ENCODE measurements around the gene ULK2.
"Not testable (repeated sequence)": the region's sequence is repeated elsewhere in the genome, so short reads cannot be mapped to it uniquely, and the experiment has no call there.

ULK2 gene

DNA sequence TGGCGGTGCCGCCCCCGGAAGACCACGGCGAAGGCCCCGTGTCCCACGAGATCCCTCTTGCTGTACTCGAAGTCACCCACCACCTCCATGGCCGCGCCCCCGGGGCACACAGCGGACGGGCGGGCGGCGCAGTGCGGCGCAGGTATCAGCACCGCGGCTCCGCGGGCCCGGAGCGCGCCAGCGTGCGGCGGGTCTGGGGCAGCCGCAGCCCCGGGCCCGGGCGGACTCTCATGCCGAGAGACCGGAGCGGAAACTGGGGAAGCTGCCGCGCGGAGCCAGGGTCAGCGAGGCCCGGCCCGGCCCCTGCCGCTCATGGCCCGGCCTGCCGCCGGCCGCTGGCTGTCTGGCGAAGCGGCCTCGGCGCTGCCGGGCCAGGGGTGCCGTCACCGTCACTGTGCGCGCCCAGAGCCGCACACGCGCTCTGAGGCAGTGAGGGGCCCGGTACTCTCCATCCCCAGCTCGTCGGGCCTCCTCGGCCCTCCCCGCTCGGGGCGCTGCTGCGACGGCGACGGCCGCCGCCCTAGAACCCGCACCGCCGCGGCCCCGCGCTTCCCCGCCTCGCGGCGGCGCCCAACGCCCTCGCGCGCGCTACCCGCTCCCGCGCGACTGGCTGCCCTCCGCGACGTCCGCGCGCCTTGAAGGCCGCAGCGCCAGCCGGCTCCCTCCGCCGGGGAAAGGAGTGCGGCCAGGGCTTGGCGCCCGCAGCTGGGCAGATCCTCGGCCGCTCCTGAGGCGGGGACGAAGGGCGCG lies at the start of gene ULK2:
Gene ULK2, minus strand, starts transcription at position 608 of the 750 bp plus-strand sequence. Its CDS starts 519 bp downstream, at position 89.
- peak in 1 of 2 donors; percentile 33 for DNase-seq (ENCODE audit: low read depth in 1 of 2, low spot score in 1 of 2)

DNA sequence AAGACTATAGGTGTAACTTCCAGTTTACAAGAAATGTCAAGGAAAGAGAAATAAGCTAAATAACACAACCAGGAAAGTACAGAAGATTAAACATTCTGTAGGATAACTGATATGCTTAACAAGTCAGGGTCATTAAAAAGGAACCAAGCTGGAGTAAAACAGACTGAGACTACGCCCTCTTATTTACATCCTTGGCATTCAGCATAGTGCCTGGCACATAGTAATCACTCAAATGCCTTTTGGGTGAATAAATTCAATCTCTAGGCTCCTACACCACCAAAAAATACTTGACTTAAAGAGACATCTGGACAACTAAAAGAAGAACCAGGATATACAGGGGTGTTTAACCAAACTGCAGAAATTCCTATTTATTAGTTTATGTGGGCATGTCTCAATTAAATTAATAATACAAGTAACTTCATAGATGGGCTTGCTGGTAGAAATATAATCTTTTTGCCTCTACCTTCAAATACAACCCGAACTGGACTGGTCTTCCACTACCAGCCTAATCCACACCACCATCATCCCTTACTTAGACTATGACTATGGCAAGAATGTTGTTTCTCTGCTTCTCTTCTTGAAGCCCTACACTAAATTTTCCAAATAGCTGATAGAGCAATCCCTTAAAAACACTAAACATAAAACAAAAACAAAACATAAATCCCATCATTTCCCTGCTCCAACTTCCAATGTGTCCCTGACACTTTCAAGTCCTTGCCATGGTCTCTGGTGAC lies 47.7 kb upstream of the ULK2 start:
- DNase-seq (ENCODE audit: low read depth in 1 of 2, low spot score in 1 of 2): no peak

DNA sequence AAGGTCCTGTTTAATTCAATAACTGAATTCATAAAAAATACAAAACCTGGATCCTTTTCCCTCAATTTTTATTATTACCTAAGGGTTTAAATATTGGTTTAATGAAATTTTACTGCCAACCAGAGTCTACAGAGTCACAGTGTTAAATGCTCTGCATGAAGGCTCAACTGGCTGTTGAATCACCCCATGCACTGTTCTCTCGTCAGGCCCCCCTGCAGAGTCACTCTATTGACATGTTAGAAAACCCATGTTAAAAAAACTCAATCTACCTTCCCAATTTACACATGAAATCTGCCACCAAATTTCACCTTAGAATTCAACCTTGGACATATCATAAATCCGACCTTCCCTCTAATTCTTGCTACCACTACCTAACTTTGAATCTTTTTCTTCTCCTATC lies 43.3 kb upstream of the ULK2 start:
- DNase-seq (ENCODE audit: low read depth in 1 of 2, low spot score in 1 of 2): no peak

DNA sequence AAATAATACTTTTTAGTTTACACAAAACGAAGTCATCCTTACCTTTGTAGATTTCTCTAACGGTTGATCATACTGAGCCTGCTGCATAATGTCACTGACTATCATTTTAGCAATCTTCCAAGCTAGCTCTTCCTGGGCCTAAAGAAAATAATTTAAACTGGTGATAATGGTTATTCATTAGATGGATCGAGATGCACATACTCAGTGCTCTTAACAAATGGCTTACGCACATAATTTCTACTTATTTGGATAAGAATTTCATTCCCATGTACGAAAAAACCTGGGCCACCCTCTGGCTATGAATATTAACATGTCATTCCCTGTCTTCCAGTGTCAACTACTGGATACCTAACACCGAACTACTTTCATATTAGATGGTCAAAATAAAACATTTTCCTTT lies 41.4 kb upstream of the ULK2 start:
- no peak for DNase-seq (ENCODE audit: low read depth in 1 of 2, low spot score in 1 of 2)

DNA sequence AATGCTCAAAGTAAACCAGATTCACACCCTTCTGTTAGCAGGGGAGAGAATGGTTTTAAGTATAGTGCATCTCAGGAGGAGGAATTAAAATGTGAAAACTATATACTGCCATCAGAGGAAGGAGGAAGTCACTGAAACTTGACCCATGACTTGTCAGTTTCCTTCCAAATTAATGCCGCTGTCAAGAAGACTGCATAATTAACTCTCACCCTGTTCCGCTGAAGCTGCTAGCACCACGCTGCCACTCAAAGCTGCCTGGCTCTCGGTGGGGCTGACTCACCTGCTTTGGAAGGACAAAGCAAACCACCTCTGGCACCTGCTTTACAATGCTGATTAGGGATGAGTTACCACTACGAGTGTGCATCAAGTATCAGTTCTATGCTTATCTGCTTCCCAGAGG lies 37.8 kb upstream of the ULK2 start:
- DNase-seq (ENCODE audit: low read depth in 1 of 2, low spot score in 1 of 2): no peak

DNA sequence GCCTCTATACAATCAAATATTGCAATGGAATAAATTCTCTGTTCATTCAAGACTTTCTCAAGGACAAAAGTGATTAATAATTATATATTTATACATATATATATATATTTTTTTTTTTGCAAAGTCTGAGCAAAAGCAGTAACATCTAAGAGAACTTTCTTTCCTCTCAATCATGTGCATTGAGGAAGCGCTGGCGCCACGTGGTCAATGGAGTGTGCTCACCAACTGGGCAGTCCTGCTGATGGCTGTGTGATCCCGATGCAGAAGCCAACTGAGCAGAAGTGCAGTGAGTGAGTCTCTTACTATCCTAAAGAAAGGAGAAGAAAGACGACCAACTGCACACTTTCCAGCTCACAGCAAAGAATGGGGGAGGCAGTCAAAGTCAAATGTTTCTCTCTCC lies 37.2 kb upstream of the ULK2 start:
- DNase-seq (ENCODE audit: low read depth in 1 of 2, low spot score in 1 of 2): no peak

DNA sequence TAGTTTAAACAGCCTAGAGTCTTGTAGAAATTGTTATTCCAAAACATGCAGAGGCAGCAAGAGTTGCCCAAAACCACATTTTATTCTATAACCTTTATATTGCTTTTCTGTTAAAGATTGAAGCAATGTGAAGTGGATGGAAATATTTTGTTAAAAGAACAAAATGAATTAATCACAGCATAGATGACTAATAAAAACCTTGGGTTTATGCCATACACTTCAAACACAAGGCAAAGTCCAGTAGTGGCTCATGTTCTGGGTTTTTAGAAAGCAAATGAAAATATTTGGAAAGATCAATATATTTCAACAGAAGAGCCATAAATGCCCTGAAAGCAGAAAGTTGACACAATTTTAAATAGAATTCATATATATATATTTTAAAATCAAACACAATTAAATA lies 36.7 kb upstream of the ULK2 start:
- DNase-seq (ENCODE audit: low read depth in 1 of 2, low spot score in 1 of 2): no peak

DNA sequence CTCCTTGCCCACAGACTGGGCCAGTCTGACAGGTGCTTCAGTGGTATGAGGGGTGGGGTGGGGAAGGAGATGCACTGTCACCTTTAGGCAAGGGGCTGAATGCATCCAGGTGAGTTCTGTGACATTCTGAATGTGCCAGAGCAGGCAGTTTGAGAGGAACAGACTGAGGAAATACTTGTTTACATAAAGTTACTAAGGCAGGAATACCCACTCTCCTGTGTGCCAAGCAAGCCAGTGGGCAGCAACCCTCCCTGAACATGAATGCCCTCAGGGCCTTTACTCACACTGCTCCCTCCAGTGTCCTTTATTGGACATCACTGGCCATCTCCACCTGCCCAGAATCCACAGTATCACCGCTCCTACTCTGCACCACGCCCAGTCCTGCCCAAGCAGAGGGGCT lies 33.1 kb upstream of the ULK2 start:
- DNase-seq (ENCODE audit: low read depth in 1 of 2, low spot score in 1 of 2): no peak

DNA sequence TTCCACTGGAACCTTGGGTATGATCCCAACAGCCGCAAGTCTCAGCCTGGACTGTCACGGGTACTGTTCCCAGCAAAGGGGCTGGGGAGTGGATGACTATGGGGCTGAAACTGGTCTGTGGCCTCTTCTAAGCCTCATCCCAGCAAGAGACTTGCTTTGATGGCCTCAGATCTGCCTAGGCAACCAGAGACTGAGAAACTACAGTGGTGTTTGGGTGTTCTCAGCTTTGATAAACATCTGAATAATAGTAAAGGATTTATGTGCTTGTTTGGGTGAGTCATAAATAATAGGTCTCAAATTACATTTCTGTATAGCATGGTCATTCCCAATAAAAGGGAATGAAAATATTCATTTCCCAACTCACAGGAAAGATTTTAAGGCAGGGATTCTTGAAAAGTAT lies 30.2 kb upstream of the ULK2 start:
- no peak for DNase-seq (ENCODE audit: low read depth in 1 of 2, low spot score in 1 of 2)

DNA sequence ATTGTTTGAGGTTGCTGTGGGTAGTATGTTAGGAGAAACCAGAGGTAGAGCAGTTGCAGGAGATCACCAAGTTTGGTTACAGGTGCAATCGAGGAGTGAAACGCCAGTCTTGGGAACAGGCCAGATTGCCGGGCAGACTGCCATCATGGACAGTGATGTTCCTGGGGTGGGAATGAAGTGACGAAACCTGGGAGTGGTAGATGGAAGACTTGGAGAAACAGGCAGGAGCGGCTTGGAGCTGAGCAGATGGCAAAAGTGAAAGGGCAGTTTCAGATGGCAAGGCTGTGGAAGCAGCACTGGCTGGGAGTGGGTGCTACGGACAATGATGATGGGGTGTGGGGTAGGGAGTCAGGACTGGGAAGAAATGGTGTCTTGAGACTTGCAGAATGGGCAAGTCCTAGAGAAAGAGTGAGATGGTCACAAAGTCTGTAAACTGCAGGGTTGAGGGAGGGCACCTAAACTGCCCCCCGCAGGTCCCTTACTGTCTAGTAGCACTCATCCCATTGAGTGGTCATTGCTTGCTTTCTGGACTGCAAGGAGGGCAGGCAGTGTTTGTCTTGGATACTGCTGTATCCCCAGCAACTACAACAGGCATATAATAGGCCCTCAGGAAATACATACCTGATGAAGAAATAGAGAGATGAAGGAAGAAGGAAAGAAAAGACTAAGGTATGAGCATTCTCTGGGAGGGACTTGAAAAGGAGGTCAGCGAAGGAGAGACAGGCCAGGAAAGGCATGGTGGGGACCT lies 29.5 kb upstream of the ULK2 start:
- DNase-seq (ENCODE audit: low read depth in 1 of 2, low spot score in 1 of 2): no peak

DNA sequence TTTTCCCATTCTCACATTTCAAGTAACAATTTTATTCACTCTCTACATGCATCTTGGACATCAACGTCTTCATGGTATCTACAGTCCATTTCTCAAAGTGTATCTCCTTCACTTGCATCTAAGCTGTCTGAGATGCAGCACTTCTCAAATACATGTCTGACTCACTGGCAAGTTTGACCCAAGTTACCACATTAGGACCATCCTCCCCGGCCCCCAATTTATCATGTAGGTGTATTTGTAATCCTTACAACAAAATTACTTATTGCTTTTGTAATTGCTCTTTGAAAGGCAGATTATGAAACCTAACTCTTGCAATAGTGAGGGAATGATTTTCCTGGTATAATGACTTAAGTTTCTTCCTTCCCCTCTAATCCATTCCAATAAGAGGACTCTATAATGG lies 28.9 kb upstream of the ULK2 start:
- no peak for DNase-seq (ENCODE audit: low read depth in 1 of 2, low spot score in 1 of 2)

DNA sequence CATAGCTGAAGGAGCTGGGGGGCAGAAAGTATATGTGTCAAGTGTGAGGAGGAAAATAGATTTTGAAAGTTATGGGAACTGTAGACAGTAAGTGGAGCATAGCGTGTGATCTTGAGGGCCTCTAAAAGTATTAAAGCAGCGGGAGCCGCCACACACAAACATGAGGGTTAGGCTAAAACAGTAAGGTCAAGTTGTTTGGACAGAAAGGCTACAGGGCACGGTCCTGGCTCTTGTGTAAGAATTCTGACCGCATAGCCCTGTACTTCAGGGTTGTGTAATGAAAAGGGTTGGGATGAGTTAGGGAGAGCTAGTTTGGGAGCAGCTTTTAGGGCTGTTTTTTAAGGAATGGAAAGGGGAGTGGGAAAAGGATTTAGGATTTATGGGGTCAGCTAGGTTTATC lies 22.8 kb upstream of the ULK2 start:
- DNase-seq (ENCODE audit: low read depth in 1 of 2, low spot score in 1 of 2): not testable (repeated sequence)

DNA sequence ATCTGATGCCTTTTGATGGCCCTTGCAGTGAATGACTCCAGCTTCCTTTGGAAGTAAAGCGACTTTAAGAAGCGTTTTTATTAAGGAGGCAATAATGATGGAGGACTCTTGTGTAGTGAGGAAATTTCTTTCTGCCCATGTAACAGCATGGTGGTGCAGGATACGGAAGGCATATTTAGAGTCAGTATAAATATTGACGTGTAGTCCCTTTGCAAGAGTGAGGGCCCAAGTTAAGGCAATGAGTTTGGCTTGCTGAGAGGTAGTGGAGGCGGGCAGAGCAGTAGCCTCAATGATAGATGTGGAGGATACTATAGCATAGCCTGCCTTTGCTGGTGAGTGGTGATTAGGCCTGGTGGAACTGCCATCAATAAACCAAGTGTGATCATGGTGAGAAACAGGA lies 22.3 kb upstream of the ULK2 start:
- DNase-seq (ENCODE audit: low read depth in 1 of 2, low spot score in 1 of 2): not testable (repeated sequence)

DNA sequence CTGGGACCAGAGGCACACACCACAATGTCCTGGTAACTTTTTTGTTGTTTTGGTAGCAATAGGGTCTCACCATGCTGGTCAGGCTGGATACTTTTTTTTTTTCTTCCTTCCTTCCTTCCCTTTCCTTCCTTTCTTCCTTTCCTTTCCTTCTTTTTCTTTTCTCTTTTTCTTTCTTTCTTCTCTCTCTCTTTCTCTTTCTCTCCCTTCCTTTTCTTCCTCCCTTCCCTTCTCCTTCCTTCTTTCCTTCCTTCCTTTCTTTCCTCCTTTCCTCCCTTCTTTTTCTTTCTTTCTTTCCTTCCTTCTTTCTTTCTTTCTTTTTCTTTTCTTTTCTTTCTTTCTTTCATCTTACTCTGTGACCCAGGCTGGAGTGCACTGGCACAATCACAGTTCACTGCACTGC lies 18.4 kb upstream of the ULK2 start:
- DNase-seq (ENCODE audit: low read depth in 1 of 2, low spot score in 1 of 2): no peak

DNA sequence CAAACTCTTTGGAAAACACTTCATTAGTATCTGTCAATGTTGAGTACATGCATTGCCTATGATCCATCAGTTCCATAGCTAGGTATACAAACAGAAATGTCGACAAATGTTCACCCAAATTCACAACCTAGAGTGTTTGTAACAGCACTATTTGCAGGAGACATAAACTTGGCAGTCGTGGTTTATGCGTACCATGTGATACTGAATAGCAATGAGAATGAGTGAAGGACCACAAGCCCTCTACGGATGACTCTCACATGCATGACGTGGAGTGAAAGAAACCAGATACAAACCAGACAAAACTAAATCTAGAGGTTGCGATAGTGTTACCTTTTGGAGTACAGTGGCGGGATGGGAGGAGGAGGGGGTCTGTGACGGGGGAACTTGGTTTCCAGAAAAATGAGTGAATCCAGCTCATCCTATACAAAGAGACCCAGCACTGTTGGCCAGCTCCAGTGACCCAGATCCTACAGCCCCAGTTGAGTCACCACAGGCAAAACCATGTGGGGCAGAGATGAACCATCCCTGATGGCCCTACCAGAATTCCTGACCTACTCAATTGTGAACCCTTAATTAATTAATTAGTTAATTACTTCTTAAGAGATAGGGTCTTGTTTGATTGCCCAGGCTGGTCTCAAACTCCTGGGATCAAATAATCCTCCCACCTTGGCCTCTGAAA lies 15.9 kb upstream of the ULK2 start:
- DNase-seq (ENCODE audit: low read depth in 1 of 2, low spot score in 1 of 2): no peak

DNA sequence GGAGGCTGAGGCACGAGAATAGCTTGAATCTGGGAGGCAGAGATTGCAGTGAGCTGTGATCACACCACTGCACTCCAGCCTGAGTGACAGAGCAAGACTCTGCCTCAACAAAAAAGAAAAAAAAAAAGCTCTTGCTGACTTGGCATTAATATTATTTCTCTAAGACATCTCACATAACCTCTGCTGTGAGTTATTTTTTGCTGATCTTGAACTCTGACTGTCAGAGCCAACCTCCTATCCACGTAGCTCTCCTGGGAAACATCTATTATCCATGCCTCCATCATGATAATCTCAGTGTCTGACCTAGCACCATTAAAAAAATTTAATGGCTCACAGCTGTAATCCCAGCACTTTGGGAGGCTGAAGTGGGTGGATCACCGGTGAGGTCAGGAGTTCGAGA lies 12.7 kb upstream of the ULK2 start:
- no peak for DNase-seq (ENCODE audit: low read depth in 1 of 2, low spot score in 1 of 2)

DNA sequence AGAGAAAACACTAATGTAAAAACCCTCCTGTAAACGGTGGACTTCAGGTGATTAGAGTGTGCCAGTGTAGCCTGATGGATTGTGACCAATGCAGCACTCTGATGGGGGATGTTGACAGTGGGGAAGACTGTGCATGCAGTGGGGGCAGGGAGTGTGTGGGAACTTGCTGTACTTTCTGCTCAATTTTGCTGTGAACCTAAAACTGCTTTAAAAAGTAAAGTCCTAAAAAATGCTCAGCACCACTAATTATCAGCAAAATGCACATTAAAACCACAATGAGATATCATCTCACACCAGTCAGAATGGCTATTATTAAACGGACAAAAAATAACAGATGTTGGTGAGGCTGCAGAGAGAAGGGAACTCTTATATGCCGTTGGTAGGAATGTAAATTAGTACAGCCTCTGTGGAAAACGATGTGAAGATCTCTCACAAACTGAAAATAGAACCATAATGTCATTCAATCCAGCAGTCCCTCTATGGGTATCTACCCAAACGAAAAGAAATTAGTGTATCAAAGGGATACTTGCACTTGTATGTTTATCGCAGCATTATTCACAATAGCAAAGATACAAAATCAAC lies 9.7 kb upstream of the ULK2 start:
- DNase-seq (ENCODE audit: low read depth in 1 of 2, low spot score in 1 of 2): no peak

DNA sequence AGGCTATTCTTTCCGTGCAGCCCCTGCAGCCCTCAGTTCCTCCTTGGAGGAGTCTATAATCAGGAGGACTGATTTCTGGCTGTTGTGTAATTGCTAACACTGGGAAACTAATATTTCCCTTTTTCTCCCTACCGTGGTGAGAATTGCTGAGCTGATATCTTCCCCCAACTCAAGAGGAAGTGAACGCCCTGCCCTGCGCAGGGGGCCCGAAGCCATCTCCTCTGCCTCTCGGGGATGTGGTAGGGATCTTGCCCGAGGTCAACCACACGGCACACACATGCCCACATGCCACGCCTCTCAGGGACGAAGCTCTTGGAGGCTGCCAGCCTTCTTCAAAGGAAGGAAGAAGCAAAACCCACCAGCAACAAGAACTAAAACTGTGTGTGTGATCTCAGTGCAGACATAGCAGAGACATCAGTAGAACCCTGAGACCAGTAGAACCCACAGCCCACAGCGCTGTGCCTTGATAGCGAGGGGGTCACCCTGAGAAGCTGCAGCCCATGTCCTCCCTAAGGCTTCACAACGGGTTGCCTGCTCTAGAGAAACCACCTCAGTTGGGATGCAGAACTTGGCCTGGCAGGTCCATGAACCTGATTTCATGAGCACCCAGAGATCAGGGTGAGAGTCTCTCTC lies 8.9 kb upstream of the ULK2 start:
- DNase-seq (ENCODE audit: low read depth in 1 of 2, low spot score in 1 of 2): peak in 1 of 2 donors; percentile 29

DNA sequence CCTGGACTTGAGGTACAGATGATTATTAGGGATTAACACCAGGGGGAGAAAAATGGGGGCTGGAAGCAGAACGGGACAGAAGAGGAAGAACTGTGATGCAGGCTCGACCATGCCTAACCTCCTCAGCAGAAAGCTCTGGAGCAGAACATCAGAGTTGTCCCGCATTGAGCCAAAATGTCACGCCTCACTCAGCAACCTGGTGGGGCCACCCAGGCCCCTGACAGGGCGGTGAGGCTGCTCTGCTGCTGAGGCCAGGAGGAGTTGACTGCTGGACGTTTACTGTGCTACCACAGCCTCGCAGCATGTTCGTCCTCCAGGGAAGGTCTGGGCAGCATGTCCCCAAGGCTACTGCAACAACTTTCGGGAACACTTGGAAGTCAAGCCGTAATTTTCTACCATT lies 6.5 kb upstream of the ULK2 start:
- DNase-seq (ENCODE audit: low read depth in 1 of 2, low spot score in 1 of 2): no peak

DNA sequence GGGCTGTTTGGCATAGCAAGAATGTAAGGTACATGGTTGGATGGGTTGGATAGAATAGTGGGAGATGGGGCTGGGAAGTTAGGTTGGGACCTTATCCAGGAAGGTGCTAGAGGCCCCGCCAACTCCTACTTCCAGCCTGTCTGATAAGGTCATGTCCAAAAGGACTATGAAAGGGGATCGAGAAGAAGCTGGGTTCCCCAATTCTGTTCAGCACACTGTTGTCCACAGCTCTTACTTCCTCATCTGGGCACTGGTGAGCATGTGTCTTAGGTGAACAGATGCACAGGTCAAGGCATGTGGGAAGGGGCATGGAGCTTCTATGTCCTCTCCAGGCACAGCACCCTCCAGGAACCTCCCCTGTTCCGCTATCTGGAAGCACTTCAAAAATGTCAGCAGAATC lies 5.6 kb upstream of the ULK2 start:
- DNase-seq (ENCODE audit: low read depth in 1 of 2, low spot score in 1 of 2): no peak

DNA sequence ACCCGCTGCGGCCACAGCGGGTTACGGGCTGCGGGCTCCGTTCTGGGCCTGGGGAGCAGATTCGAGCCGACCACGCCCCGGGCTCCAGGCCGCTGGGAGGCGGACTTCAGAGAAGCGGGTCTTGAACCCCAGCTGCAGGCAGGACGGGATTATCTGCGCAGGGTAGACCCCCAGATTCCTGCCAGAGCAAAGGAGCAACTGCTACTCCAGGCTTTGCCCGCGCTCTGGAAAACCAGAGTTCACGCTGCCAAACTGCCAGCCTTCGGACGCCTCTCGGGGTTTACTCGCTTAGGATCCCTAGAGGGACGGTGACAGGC lies 301 bp upstream of the ULK2 start:
- DNase-seq (ENCODE audit: low read depth in 1 of 2, low spot score in 1 of 2): no peak
